T-helper 1 cell treated with Interleukin-12 subunit alpha and Interleukin-12 subunit beta and Interleukin-4 antibody, amounts not matched to agents 30 ng/mL and 1 ng/mL, for 36 hours (primary cell): ENCODE results near the gene APMAP. TPM values are rescaled to one million over a fixed set of nuclear protein-coding genes. Genes with fewer than 3 reads are reported as not detected.

ENCODE experiments used
- intact Hi-C: fragments of 100-400 bp; cut with micrococcal nuclease; formaldehyde crosslinking; loops from one replicate; pipeline ENCODE4 v1.15.1; 2024
- total RNA-seq: library from RNA; stranded (reverse); gene quantifications from 2 replicates; pipeline ENCODE4 v1.2.3, GENCODE V29; 2022

The APMAP gene, protein sequence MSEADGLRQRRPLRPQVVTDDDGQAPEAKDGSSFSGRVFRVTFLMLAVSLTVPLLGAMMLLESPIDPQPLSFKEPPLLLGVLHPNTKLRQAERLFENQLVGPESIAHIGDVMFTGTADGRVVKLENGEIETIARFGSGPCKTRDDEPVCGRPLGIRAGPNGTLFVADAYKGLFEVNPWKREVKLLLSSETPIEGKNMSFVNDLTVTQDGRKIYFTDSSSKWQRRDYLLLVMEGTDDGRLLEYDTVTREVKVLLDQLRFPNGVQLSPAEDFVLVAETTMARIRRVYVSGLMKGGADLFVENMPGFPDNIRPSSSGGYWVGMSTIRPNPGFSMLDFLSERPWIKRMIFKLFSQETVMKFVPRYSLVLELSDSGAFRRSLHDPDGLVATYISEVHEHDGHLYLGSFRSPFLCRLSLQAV
- 46.2 and 47.3 TPM in 2 replicates for total RNA-seq

DNA sequence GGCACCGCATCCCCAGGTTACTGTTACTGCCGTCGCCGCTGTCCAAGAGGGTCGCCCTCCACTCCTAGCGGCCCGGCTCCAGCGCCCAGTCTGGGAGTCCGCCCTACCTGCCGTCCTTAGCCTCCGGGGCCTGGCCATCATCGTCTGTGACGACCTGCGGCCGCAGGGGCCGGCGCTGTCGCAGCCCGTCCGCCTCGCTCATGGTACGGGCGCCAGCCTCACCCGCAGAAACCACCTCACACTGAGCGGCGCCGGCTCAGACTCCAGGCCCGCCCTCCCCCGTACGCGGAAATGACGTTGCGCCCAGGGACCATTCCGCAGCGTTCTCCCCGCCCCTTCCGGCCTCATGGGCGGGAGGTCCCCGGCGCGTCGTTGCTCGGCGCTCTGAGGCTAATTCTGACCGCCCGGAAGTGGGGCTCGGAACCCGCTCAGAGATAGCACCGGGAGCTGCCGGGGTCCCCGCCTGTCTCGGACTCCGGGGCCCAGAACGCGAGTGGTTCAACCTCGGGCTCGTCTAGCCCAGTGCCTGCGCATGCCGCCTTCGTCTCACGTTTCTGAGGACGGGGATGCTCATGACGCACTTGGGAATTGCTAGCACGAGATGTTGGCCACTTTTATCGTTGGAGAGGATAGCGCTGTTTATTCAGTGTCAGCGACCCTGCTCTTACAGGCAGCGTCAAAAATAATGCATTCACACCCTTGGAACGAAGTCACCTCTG is at the start of gene APMAP:
TSS of gene APMAP (minus strand) at position 265 of the 719 bp plus-strand sequence. CDS start at position 202, 63 bp downstream.
- intact Hi-C loops, result loop anchor here (1.0 to 2.0 kb wide), 13 partner anchors 37 to 1634 kb away; partner anchors contain the start of genes ABHD12, CST7, ENTPD6 and GINS1

DNA sequence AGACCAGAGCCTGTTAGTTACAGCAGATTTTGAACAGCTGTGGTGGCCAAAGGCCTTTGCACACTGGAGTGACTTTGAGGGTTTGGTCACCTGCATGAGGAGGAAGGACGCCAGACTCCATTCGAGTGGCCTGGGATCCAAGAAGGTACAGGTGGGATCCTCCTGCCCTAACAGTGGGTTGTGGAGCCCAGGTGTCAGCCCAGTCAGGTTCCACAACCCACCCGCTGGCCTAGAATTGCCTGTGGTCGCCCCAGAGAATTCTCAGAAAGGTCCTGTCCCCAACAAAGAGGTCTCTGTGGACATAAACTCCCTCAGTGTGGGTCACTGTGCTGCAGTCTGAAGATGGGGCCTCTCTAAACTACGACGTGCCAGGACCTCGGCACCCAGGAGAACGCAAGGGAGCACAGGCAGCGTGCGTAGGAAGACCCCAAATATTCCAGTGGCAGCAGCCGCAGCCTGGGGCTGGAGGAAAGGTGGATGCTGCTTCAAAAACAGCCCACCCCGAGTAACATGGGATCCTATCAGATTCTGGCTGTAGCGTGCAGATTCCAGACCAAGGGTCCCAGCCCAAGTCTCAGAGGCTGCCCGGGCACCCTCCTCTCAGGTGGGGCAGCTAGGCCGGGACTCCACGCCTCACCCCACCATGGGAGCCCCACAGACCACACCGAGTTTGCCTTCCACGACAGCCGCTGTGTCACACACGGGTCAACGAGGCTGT is 49.4 kb upstream of the APMAP start:
- intact Hi-C loops, result no loop called here

DNA sequence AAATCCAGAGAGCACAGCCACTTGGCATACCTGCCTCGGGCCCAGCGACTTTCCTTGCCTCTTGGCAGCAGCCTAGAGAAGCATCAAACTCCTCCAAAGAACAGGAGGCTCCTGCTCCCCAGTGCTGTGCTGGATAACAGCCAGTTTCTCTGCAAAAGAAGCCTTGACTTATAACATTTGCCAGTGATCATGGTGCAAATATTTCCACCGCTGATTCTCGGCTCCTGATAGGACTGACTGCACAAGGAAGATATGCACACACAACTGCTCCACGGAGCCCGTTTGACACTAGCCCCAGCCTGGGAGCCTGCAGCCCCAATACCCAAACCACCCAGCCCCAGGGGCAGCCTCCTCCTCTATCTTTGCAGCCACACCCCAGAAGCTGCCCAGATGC is 47.9 kb upstream of the APMAP start:
- intact Hi-C loops, result no loop called here

DNA sequence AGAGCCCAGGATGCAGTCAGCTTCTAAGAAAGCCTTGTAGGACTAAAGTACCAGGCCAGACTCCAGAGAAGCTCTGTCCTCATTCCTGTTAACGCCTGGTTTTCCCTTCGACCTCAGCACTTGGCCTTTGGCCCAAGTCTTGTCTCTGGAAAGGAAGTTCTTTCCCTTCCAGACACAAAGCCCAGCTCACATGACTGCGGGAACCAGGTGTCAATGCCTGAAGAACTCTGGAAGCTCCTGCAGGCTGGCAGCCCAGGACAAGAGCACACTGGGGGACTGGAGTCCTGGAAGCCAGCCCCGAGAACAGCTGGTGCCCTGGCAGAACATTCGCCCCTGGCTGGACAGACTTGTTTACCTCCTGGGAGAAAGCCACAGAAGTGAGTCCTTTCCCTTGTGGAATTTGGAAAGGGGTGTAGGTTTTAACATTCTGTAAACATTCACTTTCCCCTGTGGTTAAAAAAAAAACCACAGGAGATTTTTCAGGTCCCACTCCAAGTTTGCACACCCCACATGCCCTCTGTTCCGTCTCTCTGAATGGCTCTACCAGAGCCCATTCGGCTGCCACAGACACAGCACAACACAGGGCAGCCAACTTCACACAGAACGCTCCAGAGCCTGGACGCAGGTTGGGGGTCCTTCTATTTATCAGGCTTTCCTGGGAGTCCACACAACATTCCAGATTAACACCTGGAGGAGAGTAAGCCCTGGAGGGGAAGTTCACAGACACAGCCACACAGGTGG is 47.3 kb upstream of the APMAP start:
- intact Hi-C loops, result no loop called here

DNA sequence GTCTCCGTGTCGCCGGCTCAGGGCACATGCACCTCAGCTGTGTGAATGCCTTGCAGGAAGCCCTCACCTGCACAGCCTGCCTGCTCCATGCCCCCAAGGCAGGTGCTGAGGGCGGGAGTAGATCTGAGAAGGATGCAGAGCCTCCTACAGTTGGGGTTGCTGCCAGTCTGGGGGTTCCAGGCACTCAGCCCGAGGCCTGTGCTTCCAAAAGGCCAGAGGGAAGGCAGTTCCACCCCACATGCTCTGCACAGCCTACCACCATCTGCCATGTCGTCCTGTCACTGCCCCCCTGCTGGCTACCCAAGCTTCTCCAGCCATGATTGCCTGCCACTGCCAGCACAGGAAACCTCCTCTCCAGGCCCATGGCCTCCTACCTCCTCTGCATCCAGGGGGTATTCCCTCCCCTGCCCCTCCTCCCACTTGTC is 46.1 kb upstream of the APMAP start:
- intact Hi-C loops, result no loop called here

DNA sequence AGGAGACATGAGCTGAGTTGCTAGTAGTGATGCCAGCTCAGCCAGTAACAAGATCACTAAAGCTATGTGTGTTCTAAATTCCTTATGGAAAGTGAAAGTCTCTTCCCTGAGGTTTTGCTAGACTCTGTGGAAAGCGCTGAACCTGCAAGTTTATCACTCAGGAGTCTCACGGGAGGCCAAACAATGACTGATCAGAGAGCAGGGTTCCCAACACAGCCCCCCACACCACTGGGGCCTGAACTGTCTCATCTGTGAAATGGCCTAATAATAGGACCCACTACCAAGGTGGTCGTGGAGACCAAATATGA is 45.5 kb upstream of the APMAP start:
- intact Hi-C loops, result no loop called here

DNA sequence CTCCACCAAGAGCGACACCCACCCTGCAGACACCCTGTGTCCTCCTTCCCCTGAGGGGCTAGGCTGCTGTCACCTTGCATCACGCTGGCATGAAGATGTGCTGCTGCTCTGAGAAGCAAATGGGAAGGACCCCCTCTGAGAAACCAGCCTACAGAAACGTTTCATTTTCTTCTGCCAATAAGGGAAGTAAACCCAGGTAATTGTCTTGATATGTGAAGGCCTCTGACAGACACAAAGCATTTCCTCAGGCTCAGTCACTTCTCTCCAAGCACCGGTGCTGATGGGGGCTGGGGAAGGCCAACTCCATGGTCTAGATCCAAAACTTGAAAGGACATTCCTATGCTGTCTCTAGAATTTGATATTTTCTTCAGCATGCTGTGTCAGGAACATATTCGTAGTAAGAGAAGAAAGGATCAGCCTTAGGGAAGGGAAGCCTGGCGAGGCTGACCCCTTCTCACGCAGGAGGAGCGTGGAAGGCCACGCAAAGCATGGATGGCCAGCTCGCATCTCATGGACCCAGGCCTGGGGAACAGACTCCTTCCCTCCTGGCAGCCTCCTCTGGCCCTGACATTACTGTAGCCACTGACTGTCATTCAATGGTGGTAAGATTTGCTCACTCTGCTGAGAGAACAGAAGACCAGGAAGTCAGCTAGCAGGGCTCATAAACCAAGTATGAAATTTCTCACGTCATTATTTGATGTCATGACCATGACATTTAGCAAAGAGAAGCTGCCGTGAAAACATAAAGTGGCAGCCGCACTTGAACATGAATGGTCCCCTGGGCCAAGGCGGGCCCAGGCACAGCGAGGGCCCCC is 44.9 kb upstream of the APMAP start:
- intact Hi-C loops, result no loop called here

DNA sequence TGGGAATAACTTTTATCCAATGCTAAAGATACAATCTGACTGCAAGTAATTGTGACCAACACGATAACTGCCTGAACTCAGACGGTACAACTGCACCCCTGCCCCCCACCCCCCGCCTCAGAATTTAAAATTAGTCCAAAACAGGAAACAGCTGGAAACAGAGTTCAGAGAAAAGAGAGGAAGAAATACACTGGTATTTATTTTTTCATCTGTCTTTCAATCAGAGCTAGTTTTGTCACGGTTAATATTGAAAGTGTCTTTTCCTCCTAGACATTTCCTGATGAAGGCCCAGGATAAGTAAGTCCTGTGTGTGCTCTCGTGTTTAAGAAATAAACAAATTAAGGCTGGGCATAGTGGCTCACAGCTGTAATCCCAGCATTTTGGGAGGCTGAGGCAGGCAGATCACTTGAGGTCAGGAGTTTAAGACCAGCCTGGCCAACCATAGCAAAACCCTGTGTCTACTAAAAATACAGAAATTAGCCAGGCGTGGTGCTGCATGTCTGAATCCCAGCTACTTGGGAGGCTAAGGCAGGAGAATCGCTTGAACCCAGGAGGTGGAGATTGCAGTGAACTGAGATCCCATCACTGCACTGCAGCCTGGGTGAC is 43.9 kb upstream of the APMAP start:
- intact Hi-C loops, result no loop called here

DNA sequence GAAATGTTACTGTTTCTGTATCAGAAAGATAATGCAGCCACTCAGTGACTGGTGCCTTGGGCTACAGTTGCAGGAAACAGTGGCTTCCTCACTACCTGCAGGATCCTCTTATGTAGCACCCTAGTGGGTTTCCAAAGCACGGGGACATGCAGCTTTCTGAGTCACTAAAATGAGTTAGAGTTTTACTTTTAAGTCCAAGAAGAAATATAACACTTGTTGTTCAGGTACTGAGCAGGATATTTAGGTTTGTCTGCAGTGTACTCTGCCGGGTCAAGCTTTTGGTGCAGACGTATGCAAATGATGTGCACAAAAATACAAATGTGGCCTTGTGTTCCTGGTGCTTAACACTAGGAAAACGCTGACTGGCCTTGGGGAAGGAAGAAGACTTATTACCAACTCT is 43.4 kb upstream of the APMAP start:
- intact Hi-C loops, result no loop called here

DNA sequence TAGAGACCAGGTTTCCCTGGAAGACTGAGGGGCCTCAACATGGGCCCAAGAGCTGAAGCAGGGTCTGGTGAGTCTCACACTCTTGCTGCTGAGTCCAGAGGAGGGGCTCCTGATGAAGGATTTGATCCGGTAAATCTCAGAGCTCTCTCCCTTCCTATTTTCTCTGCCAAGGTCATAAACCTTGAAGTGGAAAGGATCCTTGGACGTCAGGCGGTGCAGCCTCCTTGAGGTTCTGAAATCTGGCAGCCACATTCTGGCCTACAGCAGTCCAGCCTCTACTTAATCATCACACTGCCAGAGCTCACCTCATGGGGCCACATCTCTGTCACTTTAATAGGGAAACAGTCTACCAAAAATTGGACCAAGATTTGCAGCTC is 41.4 kb upstream of the APMAP start:
- intact Hi-C loops, result no loop called here

DNA sequence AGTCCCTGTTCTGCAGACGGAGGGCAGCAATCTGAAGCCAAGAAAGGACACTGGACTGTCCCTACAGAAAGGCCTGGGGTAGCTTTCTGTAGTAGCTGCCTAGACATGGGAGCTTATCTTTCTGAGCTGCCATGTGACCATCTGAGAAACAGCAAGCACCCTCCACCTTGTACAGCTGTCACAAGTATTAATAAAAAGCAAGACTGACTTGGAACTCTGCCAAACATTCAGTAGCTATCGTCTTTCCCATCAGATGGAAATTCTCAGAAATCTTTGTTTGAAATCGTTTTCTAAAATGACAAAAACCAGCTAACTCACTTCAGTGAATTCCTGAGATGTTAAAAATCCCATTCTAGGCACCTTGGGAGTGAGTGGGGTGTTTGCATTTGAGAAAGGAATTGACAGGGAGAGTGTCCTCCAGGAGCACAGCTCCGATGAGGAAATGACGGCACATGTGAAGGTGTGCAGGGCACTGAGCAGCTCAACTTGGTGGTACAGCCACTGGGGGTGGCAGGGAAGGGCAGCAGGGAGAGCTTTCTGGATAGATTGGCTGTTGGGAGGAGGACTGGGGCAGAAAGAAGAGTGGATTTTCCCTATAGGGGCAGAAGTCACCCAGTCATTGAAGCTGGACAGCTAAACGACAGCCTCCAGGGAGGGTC is 40.8 kb upstream of the APMAP start:
- intact Hi-C loops, result no loop called here

DNA sequence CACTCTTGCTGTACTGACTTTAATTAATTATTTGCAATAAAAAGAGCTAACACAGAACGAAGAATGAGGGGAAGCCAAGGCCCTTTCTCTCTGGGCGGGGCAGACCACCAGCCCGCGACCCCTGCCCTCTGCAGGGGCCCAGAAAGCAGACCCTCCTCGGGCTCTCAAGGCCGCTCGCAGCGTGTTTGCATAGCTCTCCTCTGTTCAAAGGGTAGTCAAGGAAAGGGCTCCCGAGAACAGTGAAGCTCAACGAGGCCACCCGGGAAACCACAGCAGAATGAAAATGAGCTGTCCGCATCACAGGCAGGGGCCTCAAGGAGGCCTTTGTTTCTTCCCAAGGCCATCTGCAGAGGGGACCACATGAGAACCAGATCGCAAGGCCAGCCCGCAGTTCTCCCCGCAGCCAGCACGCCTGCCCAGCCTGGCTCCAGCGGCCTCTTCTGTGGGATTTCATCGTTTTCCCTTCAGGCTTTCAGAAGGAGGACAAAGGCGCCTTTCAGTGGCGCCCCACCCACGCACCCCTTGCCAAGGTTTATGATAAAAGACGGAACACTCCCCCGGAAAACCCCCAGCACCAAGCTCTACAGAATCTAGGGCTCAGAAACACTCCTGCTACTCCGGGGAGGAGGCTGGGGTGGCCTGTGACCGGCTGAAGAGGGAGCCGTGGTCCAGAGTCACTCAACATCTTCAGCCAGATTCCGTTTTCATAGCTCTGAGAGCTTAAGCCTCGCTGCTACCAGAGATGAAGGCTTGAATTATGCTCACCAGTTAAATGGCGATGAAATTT is 40.1 kb upstream of the APMAP start:
- intact Hi-C loops, result no loop called here

DNA sequence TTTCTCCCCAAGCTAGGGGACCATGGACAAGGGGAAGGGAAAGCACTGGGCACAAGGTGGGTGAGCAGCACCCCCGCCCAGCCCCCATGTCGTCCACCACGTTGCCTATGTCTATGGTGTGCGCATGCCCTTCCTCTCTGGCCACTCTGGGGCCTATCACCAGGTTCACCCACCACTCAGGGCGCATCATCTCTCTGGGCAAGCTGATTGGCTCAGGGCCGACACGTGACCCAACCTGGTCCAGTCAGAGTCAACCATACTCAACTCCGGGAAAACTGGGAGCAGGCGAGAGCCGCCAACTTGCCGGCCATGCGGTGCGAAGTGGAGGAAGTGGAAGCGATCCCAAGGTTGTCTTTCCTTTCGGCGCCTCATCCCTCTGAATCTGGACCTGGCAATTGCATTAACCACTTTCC is 39.5 kb upstream of the APMAP start:
- intact Hi-C loops, result no loop called here

DNA sequence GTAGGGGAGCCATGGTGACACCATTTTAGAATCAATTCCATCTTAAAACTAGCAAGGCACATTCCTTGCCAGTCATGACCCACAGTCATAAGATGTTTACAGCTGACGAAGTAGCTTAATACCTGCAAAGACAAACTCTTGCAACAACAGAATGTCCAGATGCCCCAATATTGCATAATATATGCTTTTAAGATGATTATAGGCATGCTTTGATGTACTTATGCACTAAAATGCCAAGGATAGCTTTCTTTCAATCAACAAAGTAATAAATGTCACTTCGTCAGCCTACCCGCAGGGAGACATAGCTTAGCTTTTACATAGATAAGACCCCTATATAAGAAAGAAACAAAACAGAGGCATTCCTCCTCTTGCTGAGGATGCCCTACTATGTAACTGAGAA is 38.7 kb upstream of the APMAP start:
- intact Hi-C loops, result no loop called here

DNA sequence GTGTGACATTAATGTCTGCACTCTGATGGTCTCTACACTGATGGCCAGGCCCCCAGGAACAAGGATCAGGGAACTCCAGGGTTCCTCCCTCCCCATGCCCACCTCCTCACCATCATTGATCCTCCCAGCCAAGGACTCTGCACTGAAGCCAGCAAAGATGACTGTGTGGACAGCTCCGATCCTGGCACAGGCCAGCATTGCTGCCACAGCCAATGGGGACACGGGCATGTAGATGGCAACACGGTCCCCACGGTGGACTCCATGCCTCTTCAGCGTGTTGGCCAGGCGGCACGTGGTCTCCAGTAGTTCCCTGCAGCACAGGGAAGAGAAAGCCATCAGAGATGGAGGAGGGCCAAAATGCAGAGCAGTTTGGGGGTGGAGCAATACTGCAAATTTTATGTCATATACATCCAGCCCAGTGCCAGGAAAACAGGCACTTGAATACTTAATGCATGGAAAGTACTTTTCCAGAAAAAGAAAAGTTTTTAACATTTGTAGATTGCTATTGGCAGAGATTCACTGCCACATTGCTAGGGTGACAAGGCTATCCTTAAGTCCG is 38.2 kb upstream of the APMAP start:
- intact Hi-C loops, result no loop called here

DNA sequence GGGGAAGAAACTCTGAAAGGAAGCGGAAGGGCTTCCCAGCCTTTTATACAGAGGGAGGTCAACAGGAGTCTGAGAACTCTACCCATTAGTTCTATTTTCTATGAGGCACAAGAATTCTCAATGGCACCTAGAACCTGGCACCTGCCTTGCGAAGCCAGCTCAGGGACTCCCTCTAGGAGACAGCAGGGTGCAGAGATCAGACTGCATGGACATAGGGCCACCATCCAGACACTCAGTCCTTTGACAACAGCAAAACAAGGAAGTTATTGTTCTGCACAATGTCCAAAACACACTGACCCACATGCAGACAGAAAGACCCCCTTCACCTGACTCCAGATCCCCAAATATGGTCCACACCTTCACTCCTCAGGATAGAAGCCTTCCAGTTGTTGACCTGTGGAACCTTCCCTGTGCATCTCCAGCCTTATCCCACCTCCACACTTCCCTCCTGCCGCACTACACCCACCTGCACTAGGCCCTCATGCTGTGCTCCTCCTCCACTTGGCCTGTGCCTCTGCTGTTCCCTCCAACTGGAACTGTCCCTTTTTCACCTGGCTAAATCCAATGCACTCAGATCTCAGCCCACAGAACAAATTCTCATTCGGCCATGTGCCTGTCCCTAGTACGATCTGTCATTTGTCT is 37.6 kb upstream of the APMAP start:
- intact Hi-C loops, result no loop called here

DNA sequence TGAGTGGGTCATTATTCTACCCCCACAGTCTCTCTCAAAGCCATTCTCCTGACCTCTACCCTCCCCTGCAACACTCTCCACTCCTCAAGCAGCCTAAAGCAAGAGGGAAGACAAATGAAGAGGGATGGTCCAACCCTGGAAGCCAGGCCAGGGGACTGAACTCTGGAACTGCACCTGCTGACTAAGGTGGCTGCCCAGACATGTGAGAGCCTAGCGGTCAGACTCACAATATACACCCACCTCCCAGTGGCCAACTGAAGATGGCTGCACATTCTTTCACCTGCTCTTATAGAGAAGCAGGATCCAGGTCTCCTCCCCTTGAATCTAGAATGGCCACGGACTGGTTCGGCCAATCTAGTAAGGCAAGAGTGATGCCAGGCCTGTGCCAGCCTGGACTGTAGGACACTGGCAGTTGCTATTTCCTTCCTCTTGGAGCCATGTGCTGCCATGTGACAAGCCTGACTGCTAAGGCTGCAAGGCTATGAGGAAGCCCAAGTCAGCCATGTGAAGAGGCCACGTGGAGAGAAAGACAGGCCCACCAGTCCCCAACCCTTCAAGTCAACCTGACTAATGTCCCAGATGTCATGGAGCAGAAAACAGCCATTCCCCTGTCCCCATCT is 33.5 kb upstream of the APMAP start:
- intact Hi-C loops, result no loop called here
